ENCODE measurements around the gene CIZ1. TPM values are rescaled to one million over a fixed set of nuclear protein-coding genes. Genes with fewer than 3 reads are reported as not detected.

Gene CIZ1
- total RNA-seq, 1 experiment from 2014 or later, result 104 TPM

DNA sequence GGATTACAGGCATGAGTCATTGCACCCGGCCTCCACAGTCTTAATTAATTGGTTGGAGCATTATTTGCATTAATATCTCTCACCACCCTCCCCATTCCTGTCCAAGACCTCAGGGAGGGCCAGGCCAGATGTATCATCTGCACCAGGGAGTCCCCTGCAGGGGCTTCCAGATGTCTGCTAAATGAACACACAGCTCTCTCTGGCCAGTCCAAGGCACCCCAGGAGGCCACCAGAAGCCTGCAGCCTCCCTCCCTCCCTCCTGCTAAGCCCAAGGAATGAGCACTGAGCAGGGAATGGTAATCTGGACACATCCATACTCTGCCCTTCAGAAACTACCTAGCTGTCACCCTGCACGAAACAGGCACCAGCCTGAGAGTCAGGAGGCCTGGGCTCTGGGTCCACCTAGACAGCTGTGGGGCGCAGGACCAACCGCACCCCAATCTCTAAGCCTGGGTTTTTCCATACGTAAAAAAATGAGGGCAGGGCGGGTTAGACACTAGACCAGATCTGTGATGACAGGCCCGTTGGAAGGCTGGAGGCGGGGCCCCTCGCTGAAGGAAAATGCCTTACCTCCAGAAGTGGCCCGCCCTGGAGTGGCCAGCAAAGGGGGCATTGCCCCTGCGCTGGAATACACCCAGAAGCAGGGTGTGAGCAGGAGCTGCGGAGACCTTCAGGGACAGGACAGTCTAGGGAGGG is 8.3 kb downstream of the CIZ1 start:
- Histone ChIP-seq H2BK15ac (ENCODE audit: low read depth, low read length) (no peak overlapping the region), H2BK12ac (ENCODE audit: insufficient read length, low read depth, low read length) (no peak overlapping the region), H4K8ac (replicated peaks; ENCODE audit: insufficient read length, low read depth, low read length) (no peak overlapping the region), H4K20me1 (ENCODE audit: control insufficient read depth, insufficient read depth, insufficient read length) (no peaks in the 10 kb centered on the region), H3K18ac (ENCODE audit: insufficient read length, low read depth, low read length) (no peak overlapping the region), H3K27ac (ENCODE audit: insufficient read length, low read depth, low read length) (no peak overlapping the region), H3K9ac (ENCODE audit: extremely low read depth, insufficient read length, low read length) (no peak overlapping the region), H4K5ac (ENCODE audit: insufficient read length, low read depth, low read length) (no peak overlapping the region), H3K27me3 (ENCODE audit: insufficient read depth, low read length) (no peaks in the 10 kb centered on the region), H3K23me2 (ENCODE audit: insufficient read length, low read depth, low read length, poor library complexity, severe bottlenecking) (no peaks in the 10 kb centered on the region), H3K23ac (ENCODE audit: insufficient read length, low read depth, low read length) (no peak overlapping the region), H3K9me3 (ENCODE audit: control insufficient read depth, low read depth, low read length) (no peaks in the 10 kb centered on the region), H3K79me1 (ENCODE audit: insufficient read depth, low read depth, low read length, poor library complexity, severe bottlenecking) (no peaks in the 10 kb centered on the region), H2BK120ac (ENCODE audit: low read depth, low read length, poor library complexity, severe bottlenecking) (no peak overlapping the region), H2AK5ac (ENCODE audit: insufficient read length, low read length) (no peak overlapping the region), H3K56ac (ENCODE audit: insufficient read length, low read depth, low read length) (no peak overlapping the region), H3K79me2 (ENCODE audit: insufficient read depth, low read length) (no peaks in the 10 kb centered on the region), H2AFZ (ENCODE audit: low read length) (no peak overlapping the region), H2BK5ac (ENCODE audit: insufficient read length, low read length) (no peak overlapping the region), H3T11ph (ENCODE audit: low read length) (no peak overlapping the region), H2BK20ac (ENCODE audit: low read depth, low read length, poor library complexity, severe bottlenecking) (no peak overlapping the region), H3K14ac (ENCODE audit: insufficient read depth, low read length) (no peak overlapping the region), H3K4me2 (ENCODE audit: insufficient read depth, insufficient read length, low read length) (no peak overlapping the region), H3K4ac (ENCODE audit: low read depth, low read length) (no peak overlapping the region), H3K4me1 (ENCODE audit: insufficient read depth, low read length) (no peaks in the 10 kb centered on the region), H4K91ac (ENCODE audit: insufficient read length, low read depth, low read length) (no peak overlapping the region)
- DNase-seq, result no peak
- Mint-ChIP-seq H3K27me3 (ENCODE audit: low read depth) (no peaks in the 10 kb centered on the region), H3K9me3 (peaks cover 2 to 7% of the 10 kb centered on the region in 2 experiments; a peak in 1 of 5 replicates), H3K4me1 (peaks cover 0 to 2% of the 10 kb centered on the region in 2 experiments; a peak in 1 of 4 replicates), H3K4me3 (no peak overlapping the region; a peak in 1 of 5 replicates), H3K36me3 (ENCODE audit: insufficient read depth in 1 of 3, low read depth in 3 of 3) (peaks cover 47 to 73% (median 64%) of the 10 kb centered on the region in 3 experiments), H3K27ac (no peak overlapping the region)
- TF ChIP-seq, protein P1, sequence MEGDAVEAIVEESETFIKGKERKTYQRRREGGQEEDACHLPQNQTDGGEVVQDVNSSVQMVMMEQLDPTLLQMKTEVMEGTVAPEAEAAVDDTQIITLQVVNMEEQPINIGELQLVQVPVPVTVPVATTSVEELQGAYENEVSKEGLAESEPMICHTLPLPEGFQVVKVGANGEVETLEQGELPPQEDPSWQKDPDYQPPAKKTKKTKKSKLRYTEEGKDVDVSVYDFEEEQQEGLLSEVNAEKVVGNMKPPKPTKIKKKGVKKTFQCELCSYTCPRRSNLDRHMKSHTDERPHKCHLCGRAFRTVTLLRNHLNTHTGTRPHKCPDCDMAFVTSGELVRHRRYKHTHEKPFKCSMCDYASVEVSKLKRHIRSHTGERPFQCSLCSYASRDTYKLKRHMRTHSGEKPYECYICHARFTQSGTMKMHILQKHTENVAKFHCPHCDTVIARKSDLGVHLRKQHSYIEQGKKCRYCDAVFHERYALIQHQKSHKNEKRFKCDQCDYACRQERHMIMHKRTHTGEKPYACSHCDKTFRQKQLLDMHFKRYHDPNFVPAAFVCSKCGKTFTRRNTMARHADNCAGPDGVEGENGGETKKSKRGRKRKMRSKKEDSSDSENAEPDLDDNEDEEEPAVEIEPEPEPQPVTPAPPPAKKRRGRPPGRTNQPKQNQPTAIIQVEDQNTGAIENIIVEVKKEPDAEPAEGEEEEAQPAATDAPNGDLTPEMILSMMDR (conservative IDR thresholded peaks at IDR 0.05), result no peak
- no CpG with 5 or more reads among the region's 12 CpGs for WGBS (ENCODE audit: extremely low coverage, insufficient read length, low lambda C conversion rate)

Data from H9 (cell line).